ENCODE data around the gene CLDN14.

CLDN14 gene

GRCh38 chr21:36415375-36415774 is 64.5 kb downstream of the CLDN14 start:
- no peak for DNase-seq
- Histone ChIP-seq H3K4me3 (ENCODE audit: insufficient read depth, low read depth, low read length, poor library complexity, severe bottlenecking) (no peak overlapping the region), H3K27me3 (replicated peaks; ENCODE audit: control insufficient read depth, insufficient read depth, low read length, poor library complexity, severe bottlenecking) (no peaks in the 10 kb centered on the region), H3K4me1 (ENCODE audit: control insufficient read depth, insufficient read depth, low read length, poor library complexity, severe bottlenecking) (no peaks in the 10 kb centered on the region), H3K9me3 (ENCODE audit: control insufficient read depth, low read length) (no peaks in the 10 kb centered on the region), H3K36me3 (ENCODE audit: control insufficient read depth, insufficient read depth, low read length) (no peaks in the 10 kb centered on the region), H3K27ac (ENCODE audit: insufficient read depth, low read length, poor library complexity, severe bottlenecking) (no peak overlapping the region)

DNA sequence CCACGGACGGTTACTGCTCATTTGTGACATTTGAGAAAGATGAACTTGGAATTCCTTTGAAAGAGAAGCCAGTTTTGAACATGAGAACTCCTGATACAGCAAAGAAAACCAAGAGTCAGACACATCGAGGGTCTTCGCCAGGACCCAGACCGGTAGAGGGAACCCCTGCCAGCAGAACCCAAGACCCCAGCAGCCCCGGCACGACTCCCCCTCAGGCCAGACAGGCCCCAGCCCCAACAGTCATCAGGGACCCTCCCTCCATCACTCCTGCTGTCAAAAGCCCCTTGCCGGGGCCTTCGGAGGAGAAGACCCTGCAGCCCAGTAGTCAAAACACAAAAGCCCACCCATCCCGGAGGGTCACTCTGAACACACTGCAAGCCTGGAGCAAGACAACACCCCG is 67.0 kb downstream of the CLDN14 start:
- H3K36me3 ChIP-seq (ENCODE audit: control insufficient read depth, insufficient read depth, low read length): no peaks in the 10 kb centered on the region

DNA sequence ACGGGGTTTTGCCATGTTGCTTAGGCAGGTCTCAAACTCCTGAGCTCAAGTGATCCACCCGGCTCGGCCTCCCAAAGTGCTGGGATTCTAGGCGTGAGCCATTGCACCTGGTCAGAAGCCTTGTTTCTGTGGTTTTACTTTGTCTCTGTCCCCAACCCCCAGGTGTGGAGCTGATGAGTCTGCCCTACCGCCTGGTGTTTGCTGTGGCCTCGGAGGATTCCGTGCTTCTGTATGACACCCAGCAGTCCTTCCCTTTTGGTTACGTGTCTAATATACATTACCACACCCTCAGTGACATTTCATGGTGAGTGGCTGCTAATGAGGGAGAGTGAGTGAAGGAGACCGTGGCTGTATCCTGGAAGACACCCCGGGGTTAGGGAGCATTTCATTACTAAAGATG is 68.6 kb downstream of the CLDN14 start:
- Histone ChIP-seq H3K4me3 (ENCODE audit: insufficient read depth, low read depth, low read length, poor library complexity, severe bottlenecking) (no peak overlapping the region), H3K4me1 (ENCODE audit: control insufficient read depth, insufficient read depth, low read length, poor library complexity, severe bottlenecking) (no peaks in the 10 kb centered on the region), H3K36me3 (ENCODE audit: control insufficient read depth, insufficient read depth, low read length) (no peaks in the 10 kb centered on the region), H3K9me3 (ENCODE audit: control insufficient read depth, low read length) (no peaks in the 10 kb centered on the region), H3K27ac (ENCODE audit: insufficient read depth, low read length, poor library complexity, severe bottlenecking) (no peak overlapping the region), H3K27me3 (replicated peaks; ENCODE audit: control insufficient read depth, insufficient read depth, low read length, poor library complexity, severe bottlenecking) (no peaks in the 10 kb centered on the region)
- no peak for DNase-seq

More for the DNA sequence above, 67.0 kb downstream of the CLDN14 start:
- Histone ChIP-seq H3K4me3 (ENCODE audit: insufficient read depth, low read depth, low read length, poor library complexity, severe bottlenecking) (no peak overlapping the region), H3K27ac (ENCODE audit: insufficient read depth, low read length, poor library complexity, severe bottlenecking) (no peak overlapping the region), H3K9me3 (ENCODE audit: control insufficient read depth, low read length) (no peaks in the 10 kb centered on the region), H3K27me3 (replicated peaks; ENCODE audit: control insufficient read depth, insufficient read depth, low read length, poor library complexity, severe bottlenecking) (no peaks in the 10 kb centered on the region), H3K4me1 (ENCODE audit: control insufficient read depth, insufficient read depth, low read length, poor library complexity, severe bottlenecking) (no peaks in the 10 kb centered on the region)
- DNase-seq: no peak
